ENCODE measurements around the gene CACNA2D2. TPM values are rescaled to one million over a fixed set of nuclear protein-coding genes. Genes with fewer than 3 reads are reported as not detected.
A peak's percentile ranks its signal among the peaks of the same experiment; 100 is the strongest.

The CACNA2D2 gene
- total and polyA plus RNA-seq, 2 of the 4 experiments (the other 2 are of a cell fraction), result 0.15 TPM; not detected in 1

DNA sequence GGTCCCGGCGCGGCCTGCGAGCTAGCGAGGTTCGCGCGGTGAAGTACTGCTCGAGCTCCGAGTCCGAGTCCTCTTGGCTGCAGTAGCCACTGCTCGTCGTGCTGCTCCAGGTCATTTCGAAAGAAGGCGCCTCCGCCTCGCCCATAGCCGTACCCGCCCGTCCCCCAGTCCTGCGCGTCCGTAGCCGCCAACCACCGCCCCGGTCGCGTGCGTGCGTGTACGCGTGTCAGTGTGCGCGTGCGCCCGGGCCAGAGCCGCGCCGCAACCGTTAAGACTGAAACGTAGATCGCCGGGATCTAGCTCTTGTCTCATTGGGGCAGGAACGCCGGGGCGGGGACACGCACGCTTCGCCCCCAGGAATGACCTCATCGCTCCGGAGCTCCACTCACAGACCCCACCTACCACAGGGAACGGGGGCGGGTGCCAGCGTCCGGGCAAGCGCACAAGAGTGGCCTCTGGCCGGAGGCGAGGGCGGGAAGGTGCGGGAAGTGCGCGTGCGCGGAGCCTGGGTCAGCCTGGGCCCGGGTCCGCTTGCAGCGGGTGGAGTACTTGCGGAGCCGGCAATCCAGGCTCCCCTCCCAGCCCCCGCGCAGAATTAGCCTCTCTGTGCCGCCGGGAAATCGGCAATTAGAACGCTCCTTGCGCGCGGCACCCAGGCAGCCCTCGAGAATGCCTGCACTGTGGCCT lies 166.1 kb downstream of the CACNA2D2 start:
- Histone ChIP-seq H3K14ac (replicated peaks; ENCODE audit: low read depth, low read length) (peak overlapping the region; percentile 96), H2BK120ac (ENCODE audit: low read depth, low read length) (peak overlapping the region; percentile 60; the same call in 1 of the 2 replicates), H4K91ac (ENCODE audit: insufficient read depth, low read depth, low read length) (peak overlapping the region; percentile 96), H2BK20ac (ENCODE audit: low read depth, low read length) (no peak overlapping the region), H3K9ac (ENCODE audit: low read depth, low read length) (peak overlapping the region; percentile 91), H3K36me3 (ENCODE audit: control insufficient read depth, insufficient read depth, low read length) (peaks cover 3% of the 10 kb centered on the region), H2AK5ac (ENCODE audit: low read depth, low read length) (peak overlapping the region; percentile 96), H3K9me1 (ENCODE audit: insufficient read depth, low read length) (peaks cover 26% of the 10 kb centered on the region), H2AFZ (replicated peaks; ENCODE audit: low read length, poor library complexity) (peak overlapping the region; percentile 94), H3K9me3 (ENCODE audit: control insufficient read depth, insufficient read depth, low read length) (no peaks in the 10 kb centered on the region), H4K8ac (ENCODE audit: low read depth in 2 of 2, low read length in 2 of 2) (peak overlapping the region; percentile 96 to 99), H3K4me3 (ENCODE audit: insufficient read depth, low read depth, low read length) (peak overlapping the region; percentile 73), H3K23ac (ENCODE audit: low read depth, low read length) (peak overlapping the region; percentile 84; the same call in 1 of the 2 replicates), H3K27ac (ENCODE audit: insufficient read depth, low read length) (peak overlapping the region; percentile 84), H4K20me1 (ENCODE audit: insufficient read depth, low read length) (peaks cover 39% of the 10 kb centered on the region), H2BK15ac (ENCODE audit: low read depth, low read length) (no peak overlapping the region), H3K27me3 (ENCODE audit: control insufficient read depth, insufficient read depth, low read length) (no peaks in the 10 kb centered on the region), H4K5ac (ENCODE audit: low read depth, low read length) (peak overlapping the region; percentile 59), H3K4me2 (ENCODE audit: low read depth, low read length) (peak overlapping the region; percentile 62), H3K4me1 (ENCODE audit: control insufficient read depth, insufficient read depth, low read length) (peaks cover 32% of the 10 kb centered on the region), H3K79me1 (ENCODE audit: low read depth in 1 of 2, low read length in 2 of 2) (peaks cover 15 to 60% of the 10 kb centered on the region in 2 experiments; a peak in 3 of 4 replicates), H2BK5ac (ENCODE audit: low read depth, low read length, poor library complexity, severe bottlenecking) (peak overlapping the region; percentile 81), H3K4ac (ENCODE audit: low read depth, low read length) (peak overlapping the region; percentile 91), H3K18ac (ENCODE audit: low read depth, low read length) (peak overlapping the region; percentile 6; the same call in 1 of the 2 replicates), H3K56ac (ENCODE audit: extremely low read depth, insufficient read depth, low read length) (peak overlapping the region; percentile 94; the same call in 1 of the 2 replicates), H2AK9ac (replicated peaks; ENCODE audit: low read depth, low read length, poor library complexity) (peak overlapping the region; percentile 99)
- in situ Hi-C loops (cut with MboI; ENCODE audit: low sequenced_read_pairs) (loop anchor here (25.0 kb wide), 3 partner anchors 1050 to 1825 kb away; partner anchors contain the start of genes ABHD14B, GPR62, MANF and PCBP4), intact Hi-C loops (cut with micrococcal nuclease) (no loop called here), dilution Hi-C loops (cut with HindIII; ENCODE audit: low sequenced_read_pairs, unreplicated experiment) (no loop called here)
- ATAC-seq (ENCODE audit: low read depth), result peak; percentile 88
- no TSS peak for BruUV-seq (replicated peaks)
- 1% methylated on average over 61 of the region's 79 CpGs; no CpG with 5 or more reads in 1 of the 2 experiments for WGBS, 2 experiments (ENCODE audit: extremely low coverage in 2 of 2, insufficient read length in 1 of 2)
- TF ChIP-seq POLR2A (IDR thresholded peaks at IDR 0.05; ENCODE audit: low read depth, low read length) (peak; percentile 90), MAFK (IDR thresholded peaks at IDR 0.05; ENCODE audit: low read depth, low read length) (no peak), FOS (IDR thresholded peaks at IDR 0.05; ENCODE audit: low read depth, low read length) (peak; percentile 16; the same call in 1 of the 2 replicates), ELK1 (IDR thresholded peaks at IDR 0.05; ENCODE audit: borderline replicate concordance, low read depth, low read length) (no peak), CEBPB (IDR thresholded peaks at IDR 0.05; ENCODE audit: low read depth, low read length) (peak; percentile 32), BHLHE40 (IDR thresholded peaks at IDR 0.05; ENCODE audit: low read depth, low read length) (peak; percentile 98), MAZ (IDR thresholded peaks at IDR 0.05; ENCODE audit: borderline replicate concordance, low read depth, low read length) (peak; percentile 83; the same call in 1 of the 2 replicates), MXI1 (IDR thresholded peaks at IDR 0.05; ENCODE audit: borderline replicate concordance, low read depth, low read length) (peak; percentile 92)
- POLR2A ChIA-PET (ENCODE audit: unreplicated experiment), result interaction anchor here (0.7 to 1.4 kb wide), 4 partner anchors 9 to 45 kb away, joined by 3 to 6 read pairs (median 4); partner anchors contain the start of genes IFRD2 and TUSC2
- DNase-seq, result peak; percentile 99
- CTCF ChIA-PET, result interaction anchor here (0.8 to 1.2 kb wide), 2 partner anchors 9 to 13 kb away, joined by 4 read pairs; partner anchors contain the start of gene TUSC2
